Spinal cord (tissue), 10 donors: ENCODE data around the gene WSCD2. TPM values are rescaled to one million over a fixed set of nuclear protein-coding genes. Genes with fewer than 3 reads are reported as not detected.

ENCODE experiments used
- DNase-seq, 6 donors: peaks; one replicate each; pipeline versions ENCODE4 v3.0.0 to v3.0.0-alpha.2; 2013 to 2015; ENCODE audit warnings: low spot score in 6 of 6, low read depth in 4 of 6
- H3K27ac ChIP-seq: one replicate; pipeline ENCODE4 v1.5.1; 2013; ENCODE audit warnings: low read depth, low read length, control low read depth
- H3K27me3 ChIP-seq: one replicate; pipeline ENCODE4 v1.6.1; 2013; ENCODE audit warnings: low read length; ENCODE audit not compliant: control insufficient read depth, insufficient read depth
- H3K36me3 ChIP-seq: one replicate; pipeline ENCODE4 v1.6.1; 2013; ENCODE audit warnings: low read length; ENCODE audit not compliant: control insufficient read depth, insufficient read depth
- H3K4me1 ChIP-seq: one replicate; pipeline ENCODE4 v1.6.1; 2013; ENCODE audit warnings: low read length; ENCODE audit not compliant: control insufficient read depth, insufficient read depth
- H3K4me3 ChIP-seq: one replicate; pipeline ENCODE4 v1.5.1; 2013; ENCODE audit warnings: low read depth, low read length, control low read depth
- H3K9me3 ChIP-seq: one replicate; pipeline ENCODE4 v1.6.1; 2013; ENCODE audit warnings: low read length; ENCODE audit not compliant: control insufficient read depth, insufficient read depth
- WGBS: methylation state at CpG from one replicate; pipeline ENCODE4 v1.1.5; 2013; ENCODE audit warnings: missing lambda C conversion rate; ENCODE audit not compliant: insufficient coverage; 5-methylcytosine and 5-hydroxymethylcytosine counted together
- polyA plus RNA-seq, 2 donors: library from polyadenylated mRNA; unstranded; fragments of 120-200 nt; gene quantifications; one replicate each; pipeline ENCODE4 v1.2.1, GENCODE V29; 2013; ENCODE audit not compliant: insufficient read length in 2 of 2
- total RNA-seq, 2 donors: library from RNA; depleted of rRNA in 1 of 2; stranded (reverse); fragments of 120-200 nt in 1 of 2; fragments of >200 nt in 1 of 2; gene quantifications; one replicate each; pipeline versions ENCODE4 v1.2.3 to v1.2.4, GENCODE V29; 2013 to 2014
- donor health status: healthy.

WSCD2 gene
- total and polyA plus RNA-seq, 4 donors = 6.1 to 17.4 (median 11.8) TPM

- no peaks in the 10 kb centered on the region for H3K4me1 ChIP-seq
- H3K36me3 ChIP-seq = no peaks in the 10 kb centered on the region
- no CpG with 5 or more reads among the region's 1 CpG for WGBS
- no peak overlapping the region for H3K27ac ChIP-seq
- H3K9me3 ChIP-seq = no peaks in the 10 kb centered on the region
- DNase-seq = no peak
- no peaks in the 10 kb centered on the region for H3K27me3 ChIP-seq
- H3K4me3 ChIP-seq = no peak overlapping the region
Measured at GRCh38 chr12:108104657-108105056, 24.4 kb upstream of the WSCD2 start.

- Histone ChIP-seq H3K27ac (no peak overlapping the region), H3K4me1 (no peaks in the 10 kb centered on the region), H3K9me3 (no peaks in the 10 kb centered on the region), H3K27me3 (no peaks in the 10 kb centered on the region), H3K4me3 (no peak overlapping the region), H3K36me3 (no peaks in the 10 kb centered on the region)
- WGBS = 100% methylated on average over 1 of the region's 1 CpG
- no peak for DNase-seq
Measured at GRCh38 chr12:108106599-108106998, 22.5 kb upstream of the WSCD2 start.

GRCh38 chr12:108107293-108107692 is 21.8 kb upstream of the WSCD2 start:
- no peaks in the 10 kb centered on the region for H3K27me3 ChIP-seq
- H3K27ac ChIP-seq = no peak overlapping the region
- 90% methylated on average over 4 of the region's 4 CpGs for WGBS
- H3K9me3 ChIP-seq = no peaks in the 10 kb centered on the region
- H3K36me3 ChIP-seq = no peaks in the 10 kb centered on the region
- DNase-seq = no peak
- no peaks in the 10 kb centered on the region for H3K4me1 ChIP-seq
- H3K4me3 ChIP-seq = no peak overlapping the region

GRCh38 chr12:108109504-108109903 is 19.6 kb upstream of the WSCD2 start:
- 80% methylated on average over 1 of the region's 3 CpGs for WGBS
- Histone ChIP-seq H3K27me3 (no peaks in the 10 kb centered on the region), H3K36me3 (no peaks in the 10 kb centered on the region), H3K9me3 (no peaks in the 10 kb centered on the region), H3K27ac (no peak overlapping the region), H3K4me1 (no peaks in the 10 kb centered on the region), H3K4me3 (no peak overlapping the region)
- DNase-seq = no peak

- no peak overlapping the region for H3K27ac ChIP-seq
- no peaks in the 10 kb centered on the region for H3K4me1 ChIP-seq
- no peaks in the 10 kb centered on the region for H3K36me3 ChIP-seq
- no peak overlapping the region for H3K4me3 ChIP-seq
- no peaks in the 10 kb centered on the region for H3K9me3 ChIP-seq
- no peak for DNase-seq
- H3K27me3 ChIP-seq = no peaks in the 10 kb centered on the region
- WGBS = 91% methylated on average over 1 of the region's 4 CpGs
Measured at GRCh38 chr12:108109954-108110353, 19.1 kb upstream of the WSCD2 start.

GRCh38 chr12:108110844-108111243 is 18.2 kb upstream of the WSCD2 start:
- Histone ChIP-seq H3K4me1 (no peaks in the 10 kb centered on the region), H3K27ac (no peak overlapping the region), H3K27me3 (no peaks in the 10 kb centered on the region), H3K9me3 (no peaks in the 10 kb centered on the region), H3K4me3 (no peak overlapping the region), H3K36me3 (no peaks in the 10 kb centered on the region)
- DNase-seq = no peak
- WGBS = no CpG with 5 or more reads among the region's 1 CpG

GRCh38 chr12:108112832-108113556 is 16.1 kb upstream of the WSCD2 start:
- no peak overlapping the region for H3K27ac ChIP-seq

GRCh38 chr12:108115123-108116121 is 13.7 kb upstream of the WSCD2 start:
- Histone ChIP-seq H3K9me3 (no peaks in the 10 kb centered on the region), H3K27ac (no peak overlapping the region), H3K36me3 (no peaks in the 10 kb centered on the region), H3K4me1 (no peaks in the 10 kb centered on the region), H3K4me3 (no peak overlapping the region), H3K27me3 (no peaks in the 10 kb centered on the region)
- 63% methylated on average over 6 of the region's 7 CpGs for WGBS
- peak in 2 of 6 donors; percentile 47 to 67 for DNase-seq

More at GRCh38 chr12:108112832-108113556, 16.1 kb upstream of the WSCD2 start:
- H3K4me3 ChIP-seq = no peak overlapping the region
- DNase-seq = peak in 1 of 6 donors; percentile 20
- H3K9me3 ChIP-seq = no peaks in the 10 kb centered on the region
- no peaks in the 10 kb centered on the region for H3K27me3 ChIP-seq
- H3K4me1 ChIP-seq = no peaks in the 10 kb centered on the region
- H3K36me3 ChIP-seq = no peaks in the 10 kb centered on the region
- 64% methylated on average over 9 of the region's 11 CpGs for WGBS

- Histone ChIP-seq H3K4me1 (no peaks in the 10 kb centered on the region), H3K4me3 (no peak overlapping the region)
Measured at GRCh38 chr12:108116254-108116653, 12.8 kb upstream of the WSCD2 start.

More at GRCh38 chr12:108116254-108116653, 12.8 kb upstream of the WSCD2 start:
- no peaks in the 10 kb centered on the region for H3K9me3 ChIP-seq
- DNase-seq = no peak
- H3K27me3 ChIP-seq = no peaks in the 10 kb centered on the region
- WGBS = 71% methylated on average over 4 of the region's 4 CpGs
- no peak overlapping the region for H3K27ac ChIP-seq
- H3K36me3 ChIP-seq = no peaks in the 10 kb centered on the region
